ENCODE measurements around the gene CKMT2. TPM values are rescaled to one million over a fixed set of nuclear protein-coding genes. Genes with fewer than 3 reads are reported as not detected.

The CKMT2 gene
- polyA plus RNA-seq, result under 1 TPM in 2 of 3 donors, not detected in 1; 0.36 to 0.99 TPM

GRCh38 chr5:81233080-81233634 is at the start of gene CKMT2:
Gene CKMT2, plus strand, starts transcription at chr5:81233322. Its CDS starts 17,811 bp downstream, at chr5:81251133.
- H3K27ac Mint-ChIP-seq, result no peak within 1 kb of the TSS
- no peaks in the 10 kb centered on the region for H3K9me3 Mint-ChIP-seq
- H3K4me1 Mint-ChIP-seq, result peaks cover 12 to 15% of the 10 kb centered on the region in 2 donors
- peak in 1 of 3 donors; percentile 4 for DNase-seq
- peak within 1 kb of the TSS in 1 of 5 donors; percentile 24 for H3K4me3 Mint-ChIP-seq
- peaks cover 0 to 2% (median 0%) of the 10 kb centered on the region in 3 donors for H3K27me3 Mint-ChIP-seq (ENCODE audit: low read depth in 3 of 3)
- H3K36me3 Mint-ChIP-seq, result no peaks in the 10 kb centered on the region

- Mint-ChIP-seq H3K4me1 (peaks cover 14 to 15% of the 10 kb centered on the region in 2 donors), H3K27ac (no peak overlapping the region), H3K4me3 (no peak overlapping the region), H3K9me3 (no peaks in the 10 kb centered on the region), H3K36me3 (no peaks in the 10 kb centered on the region), H3K27me3 (ENCODE audit: low read depth in 3 of 3) (peaks cover 0 to 2% (median 2%) of the 10 kb centered on the region in 3 donors)
- no peak for DNase-seq
Observed at GRCh38 chr5:81183811-81184748, 49.0 kb upstream of the CKMT2 start.

- Mint-ChIP-seq H3K27me3 (ENCODE audit: low read depth in 3 of 3) (peaks cover 0 to 2% (median 2%) of the 10 kb centered on the region in 3 donors), H3K27ac (no peak overlapping the region), H3K4me3 (no peak overlapping the region), H3K9me3 (no peaks in the 10 kb centered on the region), H3K4me1 (peaks cover 16 to 17% of the 10 kb centered on the region in 2 donors), H3K36me3 (no peaks in the 10 kb centered on the region)
- DNase-seq, result no peak
Observed at GRCh38 chr5:81184749-81185110, 48.4 kb upstream of the CKMT2 start.

- Mint-ChIP-seq H3K36me3 (no peaks in the 10 kb centered on the region), H3K27me3 (ENCODE audit: low read depth in 3 of 3) (peaks cover 0 to 2% (median 2%) of the 10 kb centered on the region in 3 donors), H3K27ac (peak overlapping the region in 3 of 6 donors; percentile 17 to 86 (median 50)), H3K4me3 (peak overlapping the region in 2 of 5 donors; percentile 33 to 37), H3K4me1 (peaks cover 16 to 17% of the 10 kb centered on the region in 2 donors), H3K9me3 (no peaks in the 10 kb centered on the region)
- DNase-seq, result no peak
Observed at GRCh38 chr5:81187885-81188284, 45.2 kb upstream of the CKMT2 start.

- Mint-ChIP-seq H3K36me3 (no peaks in the 10 kb centered on the region), H3K4me3 (no peak overlapping the region), H3K9me3 (no peaks in the 10 kb centered on the region), H3K27me3 (ENCODE audit: low read depth in 3 of 3) (peaks cover 0 to 2% (median 2%) of the 10 kb centered on the region in 3 donors), H3K27ac (peak overlapping the region in 1 of 6 donors; percentile 63), H3K4me1 (peaks cover 16 to 17% of the 10 kb centered on the region in 2 donors)
- peak in 2 of 3 donors; percentile 9 to 15 for DNase-seq
Observed at GRCh38 chr5:81188962-81189361, 44.2 kb upstream of the CKMT2 start.

- no peak overlapping the region for H3K27ac Mint-ChIP-seq
Observed at GRCh38 chr5:81189875-81190498, 43.1 kb upstream of the CKMT2 start.

GRCh38 chr5:81191726-81192372 is 41.3 kb upstream of the CKMT2 start:
- Mint-ChIP-seq H3K4me1 (peaks cover 23 to 28% of the 10 kb centered on the region in 2 donors), H3K36me3 (peaks cover 0 to 4% (median 0%) of the 10 kb centered on the region in 3 donors), H3K4me3 (no peak overlapping the region), H3K27me3 (ENCODE audit: low read depth in 3 of 3) (peaks cover 3 to 5% (median 4%) of the 10 kb centered on the region in 3 donors), H3K27ac (no peak overlapping the region), H3K9me3 (no peaks in the 10 kb centered on the region)
- DNase-seq, result no peak

More at GRCh38 chr5:81189875-81190498, 43.1 kb upstream of the CKMT2 start:
- Mint-ChIP-seq H3K36me3 (peaks cover 0 to 2% (median 0%) of the 10 kb centered on the region in 3 donors), H3K4me1 (peaks cover 20 to 24% of the 10 kb centered on the region in 2 donors), H3K4me3 (no peak overlapping the region), H3K27me3 (ENCODE audit: low read depth in 3 of 3) (peaks cover 0 to 4% (median 3%) of the 10 kb centered on the region in 3 donors), H3K9me3 (no peaks in the 10 kb centered on the region)
- no peak for DNase-seq

- Mint-ChIP-seq H3K4me3 (no peak overlapping the region), H3K9me3 (no peaks in the 10 kb centered on the region), H3K27ac (no peak overlapping the region), H3K27me3 (ENCODE audit: low read depth in 3 of 3) (peaks cover 3 to 5% (median 4%) of the 10 kb centered on the region in 3 donors), H3K4me1 (peaks cover 23 to 28% of the 10 kb centered on the region in 2 donors), H3K36me3 (peaks cover 0 to 4% (median 0%) of the 10 kb centered on the region in 3 donors)
- DNase-seq, result no peak
Observed at GRCh38 chr5:81192373-81192750, 40.8 kb upstream of the CKMT2 start.

- peak; percentile 63 to 71 (median 63) for DNase-seq
- H3K4me3 Mint-ChIP-seq, result peak overlapping the region in 3 of 5 donors; percentile 20 to 69 (median 34)
- H3K4me1 Mint-ChIP-seq, result peaks cover 7 to 11% of the 10 kb centered on the region in 2 donors
- peak overlapping the region in 1 of 6 donors; percentile 64 for H3K27ac Mint-ChIP-seq
- peaks cover 2 to 9% (median 5%) of the 10 kb centered on the region in 3 donors for H3K27me3 Mint-ChIP-seq (ENCODE audit: low read depth in 3 of 3)
- no peaks in the 10 kb centered on the region for H3K9me3 Mint-ChIP-seq
- H3K36me3 Mint-ChIP-seq, result peaks cover 0 to 4% (median 0%) of the 10 kb centered on the region in 3 donors
Observed at GRCh38 chr5:81194633-81195334, 38.3 kb upstream of the CKMT2 start.

- Mint-ChIP-seq H3K9me3 (no peaks in the 10 kb centered on the region), H3K4me3 (peak overlapping the region in 2 of 5 donors; percentile 20 to 69), H3K27ac (peak overlapping the region in 1 of 6 donors; percentile 64), H3K36me3 (peaks cover 0 to 4% (median 0%) of the 10 kb centered on the region in 3 donors), H3K27me3 (ENCODE audit: low read depth in 3 of 3) (peaks cover 2 to 9% (median 5%) of the 10 kb centered on the region in 3 donors), H3K4me1 (peaks cover 7 to 11% of the 10 kb centered on the region in 2 donors)
- no peak for DNase-seq
Observed at GRCh38 chr5:81195335-81195929, 37.7 kb upstream of the CKMT2 start.

GRCh38 chr5:81202655-81203054 is 30.5 kb upstream of the CKMT2 start:
- H3K27ac Mint-ChIP-seq, result no peak overlapping the region
- no peaks in the 10 kb centered on the region for H3K4me1 Mint-ChIP-seq
- no peak for DNase-seq
- no peaks in the 10 kb centered on the region for H3K9me3 Mint-ChIP-seq
- H3K4me3 Mint-ChIP-seq, result no peak overlapping the region
- H3K36me3 Mint-ChIP-seq, result no peaks in the 10 kb centered on the region
- peaks cover 0 to 4% (median under 1%) of the 10 kb centered on the region in 3 donors for H3K27me3 Mint-ChIP-seq (ENCODE audit: low read depth in 3 of 3)

- no peaks in the 10 kb centered on the region for H3K36me3 Mint-ChIP-seq
Observed at GRCh38 chr5:81203729-81204128, 29.4 kb upstream of the CKMT2 start.

More at GRCh38 chr5:81203729-81204128, 29.4 kb upstream of the CKMT2 start:
- no peak for DNase-seq
- H3K27ac Mint-ChIP-seq, result no peak overlapping the region
- peaks cover 0 to 2% (median 0%) of the 10 kb centered on the region in 3 donors for H3K27me3 Mint-ChIP-seq (ENCODE audit: low read depth in 3 of 3)
- no peak overlapping the region for H3K4me3 Mint-ChIP-seq
- H3K4me1 Mint-ChIP-seq, result no peaks in the 10 kb centered on the region
- H3K9me3 Mint-ChIP-seq, result no peaks in the 10 kb centered on the region
